Small intestine (tissue), 7 donors: ENCODE measurements around the gene BABAM2. TPM values are rescaled to one million over a fixed set of nuclear protein-coding genes. Genes with fewer than 3 reads are reported as not detected.

ENCODE experiments used
- DNase-seq, 2 donors: peaks; one replicate each; pipeline versions ENCODE4 v3.0.0 to v3.0.0-alpha.2; 2013
- FAIRE-seq: peaks from 2 replicates; lab custom pipeline; 2012; peaks lifted over from hg19 to GRCh38; lab: Jason Lieb, UNC
- H3K27ac ChIP-seq, 3 donors: one replicate each; pipeline ENCODE4 v1.5.1; 2013; ENCODE audit warnings: low read length in 2 of 3, mild to moderate bottlenecking in 2 of 3, control low read depth in 1 of 3, inconsistent platforms in 1 of 3, low read depth in 1 of 3, moderate library complexity in 1 of 3
- H3K27me3 ChIP-seq, 3 donors: one replicate each; pipeline ENCODE4 v1.6.1; 2013; ENCODE audit warnings: low read length in 3 of 3, inconsistent platforms in 1 of 3; ENCODE audit not compliant: control insufficient read depth in 3 of 3, insufficient read depth in 3 of 3
- H3K36me3 ChIP-seq, 3 donors: one replicate each; pipeline ENCODE4 v1.6.1; 2013; ENCODE audit warnings: low read length in 3 of 3, inconsistent platforms in 1 of 3, low read depth in 1 of 3, mild to moderate bottlenecking in 1 of 3, moderate library complexity in 1 of 3; ENCODE audit not compliant: control insufficient read depth in 3 of 3, insufficient read depth in 2 of 3
- H3K4me1 ChIP-seq, 3 donors: one replicate each; pipeline ENCODE4 v1.6.1; 2013; ENCODE audit warnings: low read length in 2 of 3, inconsistent platforms in 1 of 3, low read depth in 1 of 3, mild to moderate bottlenecking in 1 of 3, moderate library complexity in 1 of 3; ENCODE audit not compliant: control insufficient read depth in 3 of 3, insufficient read depth in 2 of 3
- H3K4me3 ChIP-seq, 3 donors: one replicate each; pipeline ENCODE4 v1.5.1; 2013; ENCODE audit warnings: low read length in 3 of 3, control low read depth in 1 of 3, inconsistent platforms in 1 of 3, low read depth in 1 of 3, mild to moderate bottlenecking in 1 of 3, moderate library complexity in 1 of 3
- H3K9me3 ChIP-seq, 2 donors: one replicate each; pipeline ENCODE4 v1.6.1; 2013; ENCODE audit warnings: low read depth in 1 of 2, low read length in 1 of 2; ENCODE audit not compliant: control insufficient read depth in 2 of 2, insufficient read depth in 1 of 2
- WGBS, 3 donors: extraction: QIAGEN DNeasy Blood & Tissue Kit; methylation state at CpG; one replicate each; pipeline ENCODE4 v1.1.7; 2013; 5-methylcytosine and 5-hydroxymethylcytosine counted together
- polyA plus RNA-seq, 4 donors: library from polyadenylated mRNA; stranded (reverse) in 3 of 4; unstranded in 1 of 4; fragments of 200-250 nt in 3 of 4; fragments of 120-200 nt in 1 of 4; gene quantifications; one replicate each; pipeline versions ENCODE4 v1.2.1 to v1.2.3, GENCODE V29; 2013
- donor health status: healthy with polysubstance abuse.
- donor health status: control.
- donor health status: control.
- donor health status: Bipolar disorder and iron deficiency.
- donor health status: healthy.

BABAM2 gene
- polyA plus RNA-seq, 4 donors, result 19.5 to 38.6 (median 21.5) TPM

DNA sequence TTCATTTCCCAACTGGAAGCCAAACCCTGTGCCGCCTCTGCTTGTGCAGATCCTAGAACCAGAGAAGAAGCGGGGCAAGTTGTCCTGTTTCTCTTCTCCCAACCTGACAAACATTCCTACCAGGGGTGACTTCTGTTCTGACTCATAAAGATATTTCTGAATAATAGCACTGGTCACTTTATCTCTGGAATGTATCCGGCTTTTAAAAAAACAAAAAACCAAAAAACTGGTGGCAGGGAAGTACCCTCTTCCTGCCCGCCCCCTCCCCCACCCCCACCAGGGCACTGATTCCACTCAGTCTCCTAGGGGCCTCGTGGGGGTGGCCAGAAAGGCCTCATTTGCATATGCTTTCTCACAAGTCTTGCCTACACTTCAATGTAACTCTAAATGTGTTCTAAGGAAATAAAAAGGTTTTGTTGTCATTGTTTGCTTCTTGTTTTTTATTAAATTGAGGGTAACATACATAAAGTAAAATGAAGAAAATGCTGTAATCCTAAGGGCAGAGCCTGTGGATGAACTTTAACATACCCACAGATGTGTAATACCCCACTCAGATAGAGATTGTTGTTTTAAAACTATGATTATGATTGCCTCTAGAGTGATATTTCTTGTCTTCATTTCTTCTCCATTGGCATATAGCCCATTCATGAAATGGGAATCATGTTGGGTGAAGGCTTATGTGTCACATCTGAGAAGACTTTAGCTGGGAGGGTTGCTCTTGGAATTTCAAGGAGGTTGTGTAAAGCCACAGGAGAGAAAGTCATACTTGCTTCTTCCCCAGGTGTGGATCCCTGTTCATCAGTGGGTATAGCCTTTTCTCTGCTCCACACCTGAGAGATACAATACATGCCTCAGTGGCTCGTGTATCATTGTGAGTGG, 496.8 kb downstream of the BABAM2 start:
- no peak overlapping the region for H3K27ac ChIP-seq
- DNase-seq (no peak), FAIRE-seq (no peak)
- no peaks in the 10 kb centered on the region for H3K36me3 ChIP-seq
- 74 to 80% (median 77%) methylated on average over 6 of the region's 6 CpGs for WGBS, 3 donors
- no peaks in the 10 kb centered on the region for H3K27me3 ChIP-seq
- H3K4me3 ChIP-seq, result no peak overlapping the region
- peaks cover 0 to 23% (median 8%) of the 10 kb centered on the region in 3 donors for H3K4me1 ChIP-seq
- no peaks in the 10 kb centered on the region for H3K9me3 ChIP-seq

Other genes starting within 250 kb of the BABAM2 start
- 10 to 100 TPM; 16.8 to 43.7 (median 23.1) TPM for gene SUPT7L, start 227.1 kb upstream of the BABAM2 start, polyA plus RNA-seq
- 10 to 100 TPM; 11.6 to 23.4 (median 13.7) TPM for gene SLC4A1AP, start 226.8 kb upstream of the BABAM2 start, polyA plus RNA-seq
- 100 to 1,000 TPM; 111 to 156 (median 127) TPM for gene MRPL33, start 119.0 kb upstream of the BABAM2 start, polyA plus RNA-seq
- 10 to 100 TPM; 19.8 to 72.0 (median 33.2) TPM for gene RBKS, start 342 bp upstream of the BABAM2 start, polyA plus RNA-seq